ENCODE results near the gene MAGEH1. TPM values are rescaled to one million over a fixed set of nuclear protein-coding genes. Genes with fewer than 3 reads are reported as not detected.
A peak's percentile ranks its signal among the peaks of the same experiment; 100 is the strongest.

The MAGEH1 gene
- total RNA-seq, 1 experiment from 2014 or later: not detected

GRCh38 chrX:55487143-55487542, 35.2 kb downstream of the MAGEH1 start:
- CTCF ChIA-PET: no interaction called here
- Histone ChIP-seq H3K27me3 (replicated peaks; ENCODE audit: control insufficient read depth, insufficient read depth, low read length) (no peaks in the 10 kb centered on the region), H3K9me3 (no peaks in the 10 kb centered on the region), H3K4me1 (no peaks in the 10 kb centered on the region), H3K36me3 (ENCODE audit: control insufficient read depth, insufficient read depth, low read length) (no peaks in the 10 kb centered on the region), H3K4me3 (ENCODE audit: low read depth, low read length) (no peak overlapping the region)
- Mint-ChIP-seq H3K36me3 (ENCODE audit: insufficient read depth, unreplicated experiment) (peaks cover 7% of the 10 kb centered on the region), H3K4me1 (ENCODE audit: low read depth, unreplicated experiment) (no peaks in the 10 kb centered on the region), H3K9me3 (ENCODE audit: unreplicated experiment) (no peaks in the 10 kb centered on the region), H3K27ac (ENCODE audit: unreplicated experiment) (no peak overlapping the region), H3K27me3 (ENCODE audit: insufficient read depth, unreplicated experiment) (peaks cover 3% of the 10 kb centered on the region), H3K4me3 (ENCODE audit: unreplicated experiment) (no peak overlapping the region)
- DNase-seq: no peak
- POLR2A ChIA-PET: no interaction called here
- BruUV-seq (replicated peaks): no TSS peak
- no peak for TF ChIP-seq CTCF (IDR thresholded peaks at IDR 0.05; ENCODE audit: insufficient read depth in 1 of 2, low read depth in 1 of 2, low read length in 1 of 2, severe bottlenecking in 1 of 2, unreplicated experiment in 1 of 2)
- intact Hi-C loops (cut with micrococcal nuclease; ENCODE audit: unreplicated experiment): no loop called here

- Mint-ChIP-seq H3K27me3 (ENCODE audit: insufficient read depth, unreplicated experiment) (peaks cover 3% of the 10 kb centered on the region), H3K9me3 (ENCODE audit: unreplicated experiment) (no peaks in the 10 kb centered on the region), H3K27ac (ENCODE audit: unreplicated experiment) (peak overlapping the region; percentile 98), H3K4me3 (ENCODE audit: unreplicated experiment) (peak overlapping the region; percentile 99), H3K4me1 (ENCODE audit: low read depth, unreplicated experiment) (no peaks in the 10 kb centered on the region), H3K36me3 (ENCODE audit: insufficient read depth, unreplicated experiment) (peaks cover 7% of the 10 kb centered on the region)
- ChIA-PET CTCF (interaction anchor here (0.6 to 1.0 kb wide), 2 partner anchors 229 to 420 kb away, joined by 3 to 9 read pairs; partner anchors contain the start of gene RRAGB), POLR2A (interaction anchor here (0.6 kb wide), 1 partner anchor 1805 kb away, joined by 4 read pairs; no protein-coding TSS in a partner anchor)
- no peak for DNase-seq
- intact Hi-C loops (cut with micrococcal nuclease; ENCODE audit: unreplicated experiment): no loop called here
- Histone ChIP-seq H3K9me3 (no peaks in the 10 kb centered on the region), H3K27me3 (replicated peaks; ENCODE audit: control insufficient read depth, insufficient read depth, low read length) (no peaks in the 10 kb centered on the region), H3K36me3 (ENCODE audit: control insufficient read depth, insufficient read depth, low read length) (no peaks in the 10 kb centered on the region), H3K4me3 (ENCODE audit: low read depth, low read length) (peak overlapping the region; percentile 62), H3K4me1 (no peaks in the 10 kb centered on the region)
- TF ChIP-seq CTCF (IDR thresholded peaks at IDR 0.05; ENCODE audit: insufficient read depth in 1 of 2, low read depth in 1 of 2, low read length in 1 of 2, severe bottlenecking in 1 of 2, unreplicated experiment in 1 of 2): no peak
- BruUV-seq (replicated peaks): TSS peak; percentile 58
Observed at GRCh38 chrX:55488006-55488592, 36.2 kb downstream of the MAGEH1 start.

GRCh38 chrX:55488593-55489313, 36.8 kb downstream of the MAGEH1 start:
- peak; percentile 48 to 56 for DNase-seq
- Mint-ChIP-seq H3K36me3 (ENCODE audit: insufficient read depth, unreplicated experiment) (peaks cover 7% of the 10 kb centered on the region), H3K27me3 (ENCODE audit: insufficient read depth, unreplicated experiment) (peaks cover 3% of the 10 kb centered on the region), H3K27ac (ENCODE audit: unreplicated experiment) (peak overlapping the region; percentile 98), H3K4me3 (ENCODE audit: unreplicated experiment) (peak overlapping the region; percentile 99), H3K4me1 (ENCODE audit: low read depth, unreplicated experiment) (no peaks in the 10 kb centered on the region), H3K9me3 (ENCODE audit: unreplicated experiment) (no peaks in the 10 kb centered on the region)
- no peak for TF ChIP-seq CTCF (IDR thresholded peaks at IDR 0.05; ENCODE audit: insufficient read depth in 1 of 2, low read depth in 1 of 2, low read length in 1 of 2, severe bottlenecking in 1 of 2, unreplicated experiment in 1 of 2)
- no peaks in the 10 kb centered on the region for H3K27me3 ChIP-seq (replicated peaks; ENCODE audit: control insufficient read depth, insufficient read depth, low read length)
- peak overlapping the region; percentile 62 for H3K4me3 ChIP-seq (ENCODE audit: low read depth, low read length)
- CTCF ChIA-PET: interaction anchor here (0.6 to 1.0 kb wide), 2 partner anchors 229 to 420 kb away, joined by 3 to 9 read pairs; partner anchors contain the start of gene RRAGB
- H3K4me1 ChIP-seq: no peaks in the 10 kb centered on the region
- POLR2A ChIA-PET: interaction anchor here (0.7 kb wide), 1 partner anchor 489 kb away, joined by 3 read pairs; no protein-coding TSS in a partner anchor
- intact Hi-C loops (cut with micrococcal nuclease; ENCODE audit: unreplicated experiment): no loop called here
- H3K9me3 ChIP-seq: no peaks in the 10 kb centered on the region
- BruUV-seq (replicated peaks): no TSS peak
- no peaks in the 10 kb centered on the region for H3K36me3 ChIP-seq (ENCODE audit: control insufficient read depth, insufficient read depth, low read length)

All from Caco-2 (cell line).